ENCODE results near the gene ARFIP2. TPM values are rescaled to one million over a fixed set of nuclear protein-coding genes. Genes with fewer than 3 reads are reported as not detected.

ARFIP2 gene
- total and polyA plus RNA-seq, 10 of the 15 experiments (the other 5 are each of a cell fraction or from before 2014, with no cell fraction given), result 11.7 to 59.8 (median 48.0) TPM

DNA sequence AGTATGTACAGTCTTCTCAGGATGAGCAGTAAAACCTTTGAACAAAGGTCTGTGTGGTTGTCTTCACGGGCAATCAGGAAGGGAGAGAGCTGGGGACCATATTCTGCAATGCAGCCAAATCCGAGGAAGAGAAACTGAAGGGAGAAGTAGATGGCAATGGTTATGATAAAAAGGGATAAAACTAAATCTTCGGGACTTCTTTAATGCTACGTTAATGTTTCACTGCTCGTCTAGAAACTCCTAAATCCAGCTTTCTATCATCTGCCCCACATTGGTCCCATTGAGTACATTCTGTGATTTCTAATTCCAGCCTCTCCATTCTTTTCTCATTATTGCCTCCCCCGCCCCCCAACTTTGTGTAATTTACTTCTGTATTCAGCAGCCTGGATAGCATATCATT, 1.9 kb upstream of the ARFIP2 start:
- FAIRE-seq, result no peak
- no peak for TF ChIP-seq IKZF2 (IDR thresholded peaks at IDR 0.05)
- TF ChIP-seq RAD51 (IDR thresholded peaks at IDR 0.05), result no peak
- no peak for TF ChIP-seq NFYA (IDR thresholded peaks at IDR 0.05; ENCODE audit: borderline replicate concordance, low read depth, low read length)
- no peak for TF ChIP-seq RUNX3 (IDR thresholded peaks at IDR 0.05; ENCODE audit: low read length)
- no peak for TF ChIP-seq SMAD5 (IDR thresholded peaks at IDR 0.05; ENCODE audit: low read depth)
- no peak for TF ChIP-seq SUZ12 (IDR thresholded peaks at IDR 0.05; ENCODE audit: unreplicated experiment)
- no peak for TF ChIP-seq JUNB (IDR thresholded peaks at IDR 0.05)
- TF ChIP-seq SREBF2 (IDR thresholded peaks at IDR 0.05; ENCODE audit: low read length), result no peak
- TF ChIP-seq EED (IDR thresholded peaks at IDR 0.05; ENCODE audit: low read depth), result no peak
- no peak for TF ChIP-seq ZBTB4 (CRISPR knock-in tag; IDR thresholded peaks at IDR 0.05)
- no peak for TF ChIP-seq SIX5 (IDR thresholded peaks at IDR 0.05; ENCODE audit: low read depth, low read length, severe bottlenecking)
- TF ChIP-seq ZNF592 (IDR thresholded peaks at IDR 0.05), result no peak
- no peak for TF ChIP-seq RAD21 (IDR thresholded peaks at IDR 0.05; ENCODE audit: insufficient read depth, low read depth, low read length)
- TF ChIP-seq FOXM1 (IDR thresholded peaks at IDR 0.05; ENCODE audit: low read depth, low read length), result no peak
- TF ChIP-seq NFIC (IDR thresholded peaks at IDR 0.05; ENCODE audit: low read depth, low read length), result no peak
- no peak for TF ChIP-seq MEF2B (IDR thresholded peaks at IDR 0.05; ENCODE audit: partially characterized antibody, poor library complexity, severe bottlenecking)
- no peak for TF ChIP-seq BACH1 (IDR thresholded peaks at IDR 0.05; ENCODE audit: borderline replicate concordance)
- 95% methylated on average over 6 of the region's 6 CpGs for WGBS (ENCODE audit: insufficient coverage, insufficient replicate concordance, low lambda C conversion rate, missing lambda C conversion rate)
- peaks cover 40% of the 10 kb centered on the region for H3K79me2 ChIP-seq (ENCODE audit: control insufficient read depth, insufficient read depth, low read length)
- in situ Hi-C loops (cut with MboI) (loop anchor here (5.0 kb wide), 1 partner anchor 124 kb away; no protein-coding TSS in a partner anchor), intact Hi-C loops (cut with micrococcal nuclease; ENCODE audit: unreplicated experiment) (loop anchor here (10.0 kb wide), 2 partner anchors 248 to 1042 kb away; partner anchors contain the start of genes CNGA4 and FHIP1B)
- H4K20me1 ChIP-seq (ENCODE audit: control insufficient read depth, insufficient read depth), result no peaks in the 10 kb centered on the region
- H3K4me1 ChIP-seq (ENCODE audit: control insufficient read depth, insufficient read depth, low read length), result peaks cover 19% of the 10 kb centered on the region
- no peak overlapping the region; the same call in 1 of the 2 replicates for H3K27ac ChIP-seq (ENCODE audit: control insufficient read depth, insufficient read depth)
- no peaks in the 10 kb centered on the region for H3K27me3 ChIP-seq (replicated peaks in 1 of 2; ENCODE audit: control insufficient read depth in 2 of 2, insufficient read depth in 2 of 2, low read length in 1 of 2)
- RAD21 ChIA-PET (ENCODE audit: unreplicated experiment), result no interaction called here
- peaks cover 0 to 16% of the 10 kb centered on the region in 2 experiments; a peak in 2 of 4 replicates for H3K36me3 ChIP-seq (ENCODE audit: control insufficient read depth in 2 of 2, insufficient read depth in 2 of 2, low read length in 1 of 2)
- no peak overlapping the region; the same call in 1 of the 2 replicates for H3K9ac ChIP-seq (ENCODE audit: control insufficient read depth, insufficient read depth, low read length)
- BruUV-seq (replicated peaks), result no TSS peak
- no peak for DNase-seq (ENCODE audit: low read depth, low spot score)
- POLR2A ChIA-PET, result interaction anchor here (0.6 kb wide), 1 partner anchor 14 kb away, joined by 3 read pairs; the partner anchor contains the start of gene DNHD1
- no peak overlapping the region for H2AFZ ChIP-seq (ENCODE audit: control insufficient read depth, low read depth, low read length)
- H3K4me3 ChIP-seq, result peak overlapping the region; percentile 93; the same call in 1 of the 2 replicates
- SMC1A ChIA-PET (ENCODE audit: uncharacterized antibody, unreplicated experiment), result interaction anchor here (1.1 to 2.9 kb wide), 5 partner anchors 9 to 200 kb away, joined by 3 to 14 read pairs (median 3); partner anchors contain the start of gene MRPL17
- CTCF ChIA-PET, result interaction anchor here (0.7 to 10.7 kb wide), 7 partner anchors 23 to 265 kb away, joined by 3 to 119 read pairs (median 10); partner anchors contain the start of gene MRPL17
- no peaks in the 10 kb centered on the region for H3K9me3 ChIP-seq (replicated peaks; ENCODE audit: control insufficient read depth, insufficient read depth, low read length)
- ATAC-seq, result no peak
- peak overlapping the region; percentile 98 for H3K4me2 ChIP-seq (ENCODE audit: control insufficient read depth, insufficient read depth)

Data from GM12878 (cell line).